DMS 273 treated with DMSO at 0.1 percent for 48 hours (cell line): ENCODE data around the gene NOSTRIN.

ENCODE experiments used
- DNase-seq: peaks from one replicate; lab custom pipeline; 2025; lab: John Stamatoyannopoulos, UW

Gene NOSTRIN

GRCh38 chr2:168884975-168885374 is 82.5 kb downstream of the NOSTRIN start:
- no peak for DNase-seq

GRCh38 chr2:168889635-168890005 is 87.2 kb downstream of the NOSTRIN start:
- DNase-seq: no peak

DNA sequence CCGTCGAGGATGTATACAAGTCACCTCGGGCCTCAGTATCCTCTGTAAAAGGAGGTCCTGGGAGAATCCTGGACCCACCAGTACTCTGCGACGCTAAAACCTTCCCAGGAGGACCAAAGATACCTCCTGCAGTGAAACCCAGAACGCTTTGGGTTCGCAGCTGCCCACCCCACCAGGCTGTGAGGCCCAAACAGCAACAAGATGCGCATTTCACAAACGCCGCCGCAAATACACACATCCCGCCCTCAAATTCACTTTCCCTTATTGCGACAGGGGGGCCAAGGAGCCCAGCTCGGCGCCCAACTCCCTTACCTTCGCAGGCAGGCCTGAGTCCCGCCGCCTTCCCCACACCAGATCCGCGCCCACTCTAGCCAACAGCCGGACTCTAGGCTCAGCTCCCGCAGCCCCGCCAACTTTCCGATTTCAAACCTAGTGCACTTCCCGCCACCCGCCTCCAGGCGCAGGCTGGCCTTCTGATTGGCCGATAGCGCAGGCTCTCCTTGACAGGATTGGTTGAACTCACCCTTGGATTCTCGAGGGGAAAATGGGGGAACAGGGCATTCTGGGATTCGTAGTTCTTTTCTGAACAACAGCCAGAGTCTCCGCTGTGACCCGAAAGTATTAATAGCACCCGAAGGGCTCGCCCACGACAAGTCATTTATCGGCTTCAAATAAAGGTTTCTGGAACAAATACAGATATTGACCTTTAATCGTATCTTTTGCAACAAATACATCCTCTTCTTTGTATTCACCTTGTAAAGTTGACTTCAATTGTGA is 87.8 kb downstream of the NOSTRIN start, which contains the start of gene SPC25:
Gene SPC25 (minus strand): TSS at position 425 of the 777 bp plus-strand sequence. CDS start 911 bp downstream, outside the sequence.
- peak; percentile 89 for DNase-seq

- no peak for DNase-seq
Measured at GRCh38 chr2:168892327-168892726, 89.9 kb downstream of the NOSTRIN start.

DNA sequence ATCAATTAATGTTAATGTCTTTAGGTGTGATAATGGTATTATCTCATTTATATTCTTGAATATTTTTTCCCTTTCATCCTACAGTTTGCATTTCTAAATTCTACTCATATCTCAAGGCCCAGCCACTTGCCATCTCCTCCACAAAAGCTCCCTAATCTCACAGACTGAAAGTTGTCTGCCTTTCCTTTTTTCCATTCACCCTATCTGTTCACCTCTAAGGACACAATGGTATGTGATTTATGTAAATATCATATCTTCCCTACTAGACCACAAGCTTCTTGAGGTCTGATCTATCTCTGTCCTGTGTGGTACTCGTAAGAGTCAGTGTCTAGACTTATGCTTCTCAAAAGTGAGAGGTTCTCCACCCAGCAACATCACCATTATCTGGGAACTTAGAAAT is 91.7 kb downstream of the NOSTRIN start:
- DNase-seq: no peak

DNA sequence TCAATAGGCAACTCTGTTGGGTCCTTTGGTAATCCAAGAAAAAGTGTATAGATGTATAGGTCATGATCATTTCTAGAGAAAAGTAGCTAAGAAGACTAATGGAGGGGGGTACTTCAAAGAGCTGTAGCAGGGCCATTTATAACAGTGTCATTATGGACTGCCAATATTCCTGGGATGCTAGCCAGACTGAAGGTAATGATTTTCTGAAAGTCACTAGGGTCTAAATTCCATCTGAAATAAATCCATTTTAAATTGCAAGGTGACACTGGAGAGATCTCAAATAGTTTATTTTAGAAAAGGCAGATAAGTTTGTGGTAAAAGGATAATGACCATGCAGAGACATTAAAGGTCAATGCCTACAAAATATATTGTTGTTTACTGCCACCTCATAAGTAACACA is 92.3 kb downstream of the NOSTRIN start:
- no peak for DNase-seq

GRCh38 chr2:168895771-168896170 is 93.3 kb downstream of the NOSTRIN start:
- DNase-seq: no peak

DNA sequence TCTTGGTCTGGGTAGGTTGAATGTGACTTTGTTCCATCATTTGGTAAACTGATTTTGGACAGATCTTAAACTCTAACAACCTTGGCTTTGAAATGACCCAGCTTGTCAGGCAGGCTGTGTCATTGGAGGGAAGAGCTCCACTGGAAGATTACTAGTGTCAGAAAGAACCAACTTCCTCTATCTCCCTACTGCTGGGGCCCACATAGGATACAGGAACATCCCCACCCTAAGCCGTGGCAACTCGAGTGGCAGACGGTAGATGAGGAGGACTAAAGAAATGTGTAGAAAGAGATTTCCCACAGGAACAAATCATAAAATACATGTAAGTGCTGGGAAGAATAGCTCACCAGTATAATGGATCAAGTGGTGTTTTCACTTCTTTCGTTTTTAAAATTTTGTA is 94.3 kb downstream of the NOSTRIN start:
- DNase-seq: no peak

- DNase-seq: no peak
Measured at GRCh38 chr2:168897449-168897848, 95.0 kb downstream of the NOSTRIN start.

GRCh38 chr2:168901003-168901402 is 98.6 kb downstream of the NOSTRIN start, which contains the start of gene G6PC2:
TSS of gene G6PC2 (plus strand) at chr2:168901291. CDS start at chr2:168901332, 41 bp downstream.
- no peak for DNase-seq

DNA sequence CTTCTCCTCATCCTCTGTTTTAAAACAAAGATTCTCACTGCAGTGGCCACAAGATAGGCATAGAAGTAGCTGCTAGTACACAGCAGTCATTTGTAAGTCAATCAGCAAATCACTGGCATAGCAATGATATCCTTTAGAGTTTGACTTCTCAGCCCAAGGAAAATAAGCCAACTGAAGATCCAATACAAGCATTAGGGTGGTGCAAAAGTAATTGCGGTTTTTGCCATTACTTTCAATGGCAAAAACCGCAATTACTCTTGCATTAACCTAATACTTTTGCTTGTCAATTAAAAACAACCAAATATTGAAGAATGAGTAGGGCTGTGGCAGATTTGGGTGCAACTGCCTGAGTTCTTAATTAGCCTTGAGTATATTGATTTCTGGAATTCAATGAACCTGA is 101.5 kb downstream of the NOSTRIN start:
- no peak for DNase-seq

GRCh38 chr2:168904358-168904757 is 101.9 kb downstream of the NOSTRIN start:
- no peak for DNase-seq

DNA sequence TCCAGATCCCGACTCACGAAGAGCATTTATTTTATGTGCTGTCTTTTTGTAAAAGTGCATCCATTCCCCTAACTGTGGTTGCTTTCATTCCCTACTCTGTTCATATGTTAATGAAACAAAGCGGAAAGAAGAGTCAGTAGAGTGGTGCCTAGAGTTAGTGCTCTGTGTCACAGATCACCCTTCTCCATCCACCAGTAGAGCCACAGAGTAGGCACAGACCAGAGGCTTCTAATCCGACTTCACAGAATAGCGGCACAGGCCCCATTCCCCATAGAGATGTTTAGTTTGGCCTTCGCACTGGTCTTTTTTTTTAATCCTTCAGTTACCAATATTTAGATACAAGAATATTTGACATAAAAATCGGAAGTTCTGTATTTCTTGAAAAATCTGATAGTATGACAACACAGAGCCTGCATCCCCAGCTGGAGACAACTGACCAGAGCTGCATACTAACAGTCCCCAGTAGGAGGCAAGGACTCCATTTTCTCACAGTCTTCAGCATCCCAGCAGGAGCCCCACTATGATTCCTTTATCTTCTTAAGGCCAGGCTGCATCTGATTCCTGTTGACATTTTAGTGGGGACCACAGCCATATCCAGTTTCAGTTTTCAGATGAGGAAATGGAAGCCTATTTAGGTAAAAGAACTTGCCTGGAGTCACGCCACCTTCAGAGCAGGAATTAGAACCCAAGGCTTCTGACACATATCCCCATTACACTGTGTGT is 105.7 kb downstream of the NOSTRIN start:
- DNase-seq: no peak

GRCh38 chr2:168910330-168910729 is 107.9 kb downstream of the NOSTRIN start:
- DNase-seq: peak; percentile 63

DNA sequence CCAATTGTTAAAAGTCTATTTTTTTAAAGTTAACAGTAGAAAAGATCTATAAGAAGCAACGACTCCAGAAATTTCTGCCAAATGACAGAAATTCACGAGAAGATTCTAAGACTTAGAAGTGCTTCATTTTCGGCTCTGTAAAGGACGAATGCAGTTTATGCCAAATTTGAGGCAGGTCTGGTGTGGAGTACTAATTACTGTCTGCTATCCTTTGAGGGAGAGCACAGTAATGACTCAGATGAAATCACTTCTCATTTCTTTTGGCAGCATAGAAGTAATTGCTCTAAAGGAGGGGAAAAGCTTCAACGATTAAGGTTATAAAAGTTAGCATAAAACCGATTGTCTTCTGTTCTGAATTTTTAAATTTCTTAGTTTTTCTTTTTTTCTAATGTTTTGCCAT is 110.0 kb downstream of the NOSTRIN start:
- no peak for DNase-seq

DNA sequence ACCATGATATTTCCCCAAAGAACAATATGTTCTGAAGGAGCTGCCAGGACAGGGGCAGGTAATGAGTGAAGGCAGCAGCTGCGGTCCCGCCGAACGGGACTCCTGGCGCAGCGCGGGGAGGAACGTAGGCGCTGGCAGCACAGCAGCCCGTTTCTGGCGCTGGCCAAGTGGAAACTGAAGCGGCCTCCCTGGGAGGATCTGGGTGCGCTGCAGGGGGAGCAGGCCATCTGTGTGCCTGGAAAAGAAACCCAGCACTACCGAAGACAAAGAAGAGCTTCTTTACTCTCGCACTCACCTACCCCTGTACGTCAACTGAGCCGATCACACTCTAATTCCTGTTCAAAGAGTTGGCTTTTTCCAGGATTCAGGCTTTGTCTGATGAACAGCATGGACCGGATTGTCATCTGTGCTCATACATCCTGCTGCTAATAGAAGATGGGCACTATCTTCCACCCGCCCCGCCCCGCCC is 110.5 kb downstream of the NOSTRIN start:
- DNase-seq: peak; percentile 63

- DNase-seq: no peak
Measured at GRCh38 chr2:168913495-168913894, 111.1 kb downstream of the NOSTRIN start.
